ENCODE results near the gene NXNL1.
A peak's percentile ranks its signal among the peaks of the same experiment; 100 is the strongest.
"Not testable (repeated sequence)": the region's sequence is repeated elsewhere in the genome, so short reads cannot be mapped to it uniquely, and the experiment has no call there.

Gene NXNL1

GRCh38 chr19:17460372-17461230 lies at the start of gene NXNL1:
TSS of gene NXNL1 (minus strand) at chr19:17460926. CDS start at chr19:17460869, 57 bp downstream.
- no peak for DNase-seq

- not testable (repeated sequence) for DNase-seq
Measured at GRCh38 chr19:17508558-17508933, 47.8 kb upstream of the NXNL1 start.

- DNase-seq = no peak
Measured at GRCh38 chr19:17506745-17507144, 46.0 kb upstream of the NXNL1 start.

- no peak for DNase-seq
Measured at GRCh38 chr19:17505223-17505622, 44.5 kb upstream of the NXNL1 start.

GRCh38 chr19:17504456-17504855 lies 43.7 kb upstream of the NXNL1 start:
- no peak for DNase-seq

GRCh38 chr19:17504030-17504429 lies 43.3 kb upstream of the NXNL1 start:
- no peak for DNase-seq

- no peak for DNase-seq
Measured at GRCh38 chr19:17503240-17503639, 42.5 kb upstream of the NXNL1 start.

GRCh38 chr19:17500447-17501198 lies 39.9 kb upstream of the NXNL1 start:
- DNase-seq = no peak

- DNase-seq = no peak
Measured at GRCh38 chr19:17499648-17500446, 39.1 kb upstream of the NXNL1 start.

- DNase-seq = not testable (repeated sequence)
Measured at GRCh38 chr19:17499025-17499424, 38.3 kb upstream of the NXNL1 start.

- DNase-seq = no peak
Measured at GRCh38 chr19:17497149-17497798, 36.5 kb upstream of the NXNL1 start.

GRCh38 chr19:17496337-17496997 lies 35.7 kb upstream of the NXNL1 start:
- peak; percentile 68 for DNase-seq

GRCh38 chr19:17495639-17496296 lies 35.0 kb upstream of the NXNL1 start:
- no peak for DNase-seq

- DNase-seq = no peak
Measured at GRCh38 chr19:17491287-17491686, 30.6 kb upstream of the NXNL1 start.

- DNase-seq = no peak
Measured at GRCh38 chr19:17490411-17490810, 29.7 kb upstream of the NXNL1 start.

- no peak for DNase-seq
Measured at GRCh38 chr19:17489392-17490030, 28.8 kb upstream of the NXNL1 start.

GRCh38 chr19:17488593-17489391 lies 28.1 kb upstream of the NXNL1 start:
- DNase-seq = no peak

- no peak for DNase-seq
Measured at GRCh38 chr19:17487284-17488121, 26.8 kb upstream of the NXNL1 start.

GRCh38 chr19:17486545-17487240 lies 26.0 kb upstream of the NXNL1 start:
- DNase-seq = no peak
